Activated CD8-positive, alpha-beta memory T cell treated with anti-CD3 and anti-CD28 coated beads, Interleukin-2, amount 50 U/mL, for 1 hour (primary cell): ENCODE measurements around the gene RNF103.
"Not testable (repeated sequence)": the region's sequence is repeated elsewhere in the genome, so short reads cannot be mapped to it uniquely, and the experiment has no call there.

Experiments
- DNase-seq: peaks from one replicate; pipeline ENCODE4 v3.0.0-alpha.2; 2020; ENCODE audit errors: extremely low read depth

RNF103 gene

GRCh38 chr2:86623494-86624266 is at the start of gene RNF103:
TSS of gene RNF103 (minus strand) at chr2:86623865. CDS start at chr2:86622886, 979 bp downstream.
- DNase-seq, result peak; percentile 76

- DNase-seq, result no peak
Observed at GRCh38 chr2:86673011-86673410, 49.3 kb upstream of the RNF103 start.

DNA sequence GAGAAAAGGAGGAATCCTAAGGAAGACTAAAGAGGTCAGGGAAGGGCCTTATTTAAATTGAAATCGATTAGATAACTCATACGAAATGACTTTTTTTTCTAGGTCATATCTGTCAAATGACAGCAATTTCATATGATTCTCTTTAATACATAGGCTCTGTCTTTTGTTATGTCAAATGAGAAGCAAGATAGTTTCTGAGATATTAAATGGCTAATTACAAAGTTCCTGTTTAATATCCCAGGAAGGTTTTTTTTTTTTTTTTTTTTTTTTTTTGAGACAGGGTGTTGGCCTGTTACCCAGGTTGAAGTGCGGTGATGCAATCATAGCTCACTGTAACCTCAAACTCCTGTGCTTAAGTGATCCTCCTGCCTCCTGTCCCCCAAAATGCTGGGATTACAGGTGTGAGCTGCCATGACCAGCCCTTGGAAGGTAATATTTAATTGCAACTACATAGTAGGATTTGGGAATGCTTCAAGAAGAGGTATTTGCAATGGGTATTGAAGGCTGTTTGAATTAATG is 48.4 kb upstream of the RNF103 start:
- no peak for DNase-seq

DNA sequence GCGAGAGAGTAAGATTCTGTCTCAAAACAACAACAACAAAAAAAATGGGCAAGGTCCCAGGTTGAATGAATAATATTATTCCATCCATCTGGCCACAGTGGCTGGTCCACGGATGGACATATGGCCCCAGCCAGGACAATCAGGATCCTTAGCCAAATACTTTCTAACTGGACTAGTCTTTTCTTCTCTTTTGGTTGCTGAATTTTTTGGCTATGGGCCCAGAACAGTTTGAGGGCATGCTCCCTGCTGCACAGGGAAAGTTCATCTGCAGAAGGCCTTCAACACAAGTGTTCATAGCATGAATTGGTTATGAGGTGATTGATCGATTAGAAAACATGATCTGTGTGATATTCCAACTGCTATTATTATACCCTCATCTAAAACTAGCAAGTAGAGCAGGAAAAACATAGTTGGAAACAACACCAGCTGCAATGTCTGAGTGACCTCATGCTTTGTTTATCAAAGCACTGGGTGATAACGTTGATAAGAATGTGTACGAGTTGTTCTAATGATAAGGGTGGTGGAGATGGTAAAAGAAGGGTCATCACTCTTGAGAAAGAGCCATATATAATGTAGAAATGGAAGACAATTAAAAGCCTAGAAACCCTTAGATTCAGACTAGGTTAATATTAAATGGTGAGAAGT is 47.8 kb upstream of the RNF103 start:
- no peak for DNase-seq

DNA sequence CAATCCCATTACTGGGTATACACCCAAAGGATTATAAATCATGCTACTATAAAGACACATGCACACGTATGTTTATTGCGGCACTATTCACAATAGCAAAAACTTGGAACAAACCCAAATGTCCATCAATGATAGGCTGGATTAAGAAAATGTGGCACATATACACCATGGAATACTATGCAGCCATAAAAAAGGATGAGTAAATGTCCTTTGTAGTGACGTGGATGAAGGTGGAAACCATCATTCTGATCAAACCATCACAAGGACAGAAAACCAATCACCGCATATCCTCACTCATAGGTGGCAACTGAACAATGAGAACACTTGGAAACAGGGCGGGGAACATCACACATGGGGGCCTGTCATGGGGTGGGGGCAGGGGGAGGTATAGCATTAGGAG is 45.7 kb upstream of the RNF103 start:
- DNase-seq, result not testable (repeated sequence)

DNA sequence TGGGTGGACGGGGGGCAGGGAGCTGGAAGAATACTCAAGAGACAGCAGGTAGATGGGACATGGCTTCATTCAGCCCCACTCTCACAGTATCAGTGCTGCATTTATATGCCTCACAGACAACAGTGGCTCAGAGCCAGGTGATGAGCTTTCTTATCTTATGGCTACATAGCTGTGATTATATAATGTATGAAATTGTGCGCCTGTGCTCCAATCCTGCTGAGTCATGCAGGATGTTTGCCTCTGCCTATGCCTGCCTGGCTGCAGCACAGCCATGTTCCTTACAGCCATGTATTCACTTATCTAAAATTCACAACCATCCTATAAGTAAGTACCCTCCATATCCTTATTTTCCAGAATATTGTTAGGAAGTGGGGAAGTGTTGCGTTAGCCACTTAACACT is 37.7 kb upstream of the RNF103 start:
- no peak for DNase-seq

DNA sequence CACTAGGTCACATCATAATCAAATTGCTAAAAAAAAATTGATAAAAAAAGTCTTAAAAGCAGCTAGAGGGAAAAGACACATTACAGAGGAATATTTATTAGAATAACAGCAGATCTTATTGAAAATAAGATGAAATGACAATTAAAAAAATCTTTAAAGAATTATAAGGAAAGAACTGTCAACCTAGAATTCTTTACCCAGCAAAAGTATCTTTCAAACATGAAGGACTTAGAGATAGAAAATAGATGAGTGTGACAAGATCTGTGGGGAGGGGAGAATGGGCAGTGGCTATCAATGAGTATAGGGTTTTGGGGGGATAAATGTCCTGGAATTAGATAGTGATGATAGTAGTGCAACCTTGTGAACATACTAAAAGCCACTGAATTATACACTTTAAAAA is 26.5 kb upstream of the RNF103 start:
- DNase-seq, result no peak

DNA sequence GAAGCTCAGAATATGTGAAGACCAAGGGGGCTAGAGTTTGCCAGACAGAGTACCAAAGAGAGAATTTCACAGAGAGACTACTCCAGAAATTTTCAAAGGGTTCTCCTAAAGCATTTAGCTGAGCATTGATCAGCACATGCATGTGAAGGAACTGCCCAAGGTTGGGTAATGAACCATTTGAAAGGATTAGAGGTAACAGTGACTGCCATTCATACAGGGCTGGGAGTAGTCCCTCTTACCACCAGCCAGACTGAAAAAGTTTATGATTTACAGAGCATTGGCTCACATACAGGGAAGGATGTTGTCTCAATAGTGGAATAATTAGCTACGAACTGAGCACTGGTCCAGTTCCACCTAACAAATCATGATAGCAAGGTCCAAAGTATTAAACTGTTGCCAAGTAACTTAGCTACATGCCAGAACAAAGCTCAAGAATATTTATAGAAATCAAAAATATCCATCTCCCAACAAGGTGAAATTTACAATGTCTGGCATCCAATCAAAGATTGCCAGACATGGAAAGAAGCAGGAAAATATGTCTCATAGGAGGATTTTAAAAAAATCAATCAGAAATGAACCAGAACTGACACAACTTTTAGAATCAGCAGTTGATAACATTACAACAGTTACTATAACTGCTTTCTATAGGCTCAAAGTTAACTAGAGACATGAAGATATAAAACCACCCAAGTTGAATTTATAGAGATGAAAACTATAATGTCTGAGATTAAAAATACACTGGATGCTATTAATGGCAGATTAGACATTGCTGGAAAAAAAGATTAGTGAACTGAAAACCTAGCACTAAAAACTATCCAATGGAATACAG is 25.7 kb upstream of the RNF103 start:
- DNase-seq, result no peak

DNA sequence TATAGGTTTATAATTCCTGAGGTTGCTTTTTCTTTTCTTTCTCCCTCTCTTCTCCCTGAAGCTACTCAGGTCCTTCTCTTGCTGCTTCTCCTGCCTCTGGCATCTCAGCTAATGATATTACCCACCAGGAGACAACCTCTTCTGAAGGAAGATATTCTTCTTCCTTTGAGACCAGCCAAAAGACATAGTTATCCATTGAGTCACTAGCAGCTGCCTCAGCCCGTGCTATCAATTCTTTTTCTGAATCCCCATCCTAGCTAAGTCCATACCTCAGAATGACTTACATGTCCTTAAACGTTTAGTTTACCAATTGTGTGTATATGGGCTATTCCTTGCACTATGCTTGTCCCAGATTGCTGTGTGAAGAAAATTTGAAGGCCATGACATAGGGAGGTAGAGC is 25.0 kb upstream of the RNF103 start:
- no peak for DNase-seq

DNA sequence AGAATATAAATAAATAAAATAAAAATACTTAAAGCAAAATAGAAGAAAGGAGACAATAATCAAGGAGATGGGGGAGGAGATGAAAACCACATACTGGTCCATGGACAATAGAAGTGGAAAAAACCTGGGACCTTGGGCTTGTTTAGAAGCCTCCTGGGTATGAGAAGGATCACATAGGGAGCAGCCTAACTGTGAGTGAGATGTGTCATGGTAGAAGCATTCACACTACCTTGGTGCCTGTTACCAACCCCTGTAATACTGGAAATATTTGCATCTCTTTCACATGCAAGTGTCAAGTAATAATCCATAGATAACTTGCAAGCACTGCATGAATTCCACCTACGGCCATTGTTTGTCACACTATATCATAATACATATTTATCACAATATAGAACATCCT is 23.2 kb upstream of the RNF103 start:
- no peak for DNase-seq

DNA sequence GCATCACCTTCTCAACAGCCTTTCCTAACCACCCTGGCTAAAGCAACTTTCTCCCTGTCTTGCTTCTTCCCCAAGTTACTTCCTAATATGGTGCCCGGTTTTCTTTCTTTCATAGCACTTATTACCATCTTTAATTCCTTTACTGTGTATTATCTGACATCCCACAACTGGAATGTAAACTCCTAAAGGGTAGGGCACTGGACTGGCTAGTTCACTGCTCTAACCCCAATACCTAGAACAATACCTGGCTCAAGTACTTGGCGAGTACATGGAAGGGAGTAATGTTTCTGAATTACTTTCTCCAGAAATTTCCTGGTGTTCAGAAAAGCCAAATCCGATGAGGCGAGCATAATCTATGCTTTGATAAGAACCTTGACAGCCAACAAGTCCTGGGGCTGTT is 22.7 kb upstream of the RNF103 start:
- DNase-seq, result no peak

DNA sequence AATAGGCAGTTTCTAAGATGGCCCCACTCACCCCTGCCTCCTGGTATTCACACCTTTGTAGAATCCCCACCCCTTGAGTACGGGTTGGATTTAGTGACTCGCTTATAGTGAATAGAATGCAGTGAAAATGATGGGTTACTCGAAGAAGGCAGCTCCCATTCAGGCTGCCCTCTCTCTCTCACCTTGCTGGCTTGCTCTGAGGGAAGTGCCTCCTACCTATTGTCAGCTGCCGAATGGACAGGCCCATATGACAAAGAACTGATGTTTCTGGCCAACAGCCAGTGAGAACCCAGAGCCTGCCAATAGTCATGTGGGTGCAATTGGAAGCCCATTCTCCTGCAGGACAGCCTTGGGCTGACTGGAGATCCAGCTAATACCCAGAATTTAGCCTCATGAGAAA is 22.1 kb upstream of the RNF103 start:
- no peak for DNase-seq

DNA sequence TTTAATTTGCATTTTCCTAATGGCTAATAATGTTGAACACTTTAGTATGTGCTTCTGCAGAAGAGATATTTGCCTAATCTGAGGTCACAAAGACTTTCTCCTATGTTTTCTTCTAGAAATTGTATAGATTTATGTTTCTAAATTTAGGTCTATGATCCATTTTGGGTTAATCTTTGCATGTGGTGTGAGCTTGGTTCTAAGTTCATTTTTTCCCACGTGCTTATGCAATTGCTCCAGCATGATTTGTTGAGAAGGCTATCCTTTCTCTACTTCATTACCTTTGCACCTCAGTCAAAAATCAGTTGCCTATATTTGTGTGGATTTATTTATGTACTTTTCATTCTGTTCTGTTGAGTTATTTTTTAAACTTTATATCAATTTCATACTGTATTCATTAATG is 15.0 kb upstream of the RNF103 start:
- DNase-seq, result no peak

DNA sequence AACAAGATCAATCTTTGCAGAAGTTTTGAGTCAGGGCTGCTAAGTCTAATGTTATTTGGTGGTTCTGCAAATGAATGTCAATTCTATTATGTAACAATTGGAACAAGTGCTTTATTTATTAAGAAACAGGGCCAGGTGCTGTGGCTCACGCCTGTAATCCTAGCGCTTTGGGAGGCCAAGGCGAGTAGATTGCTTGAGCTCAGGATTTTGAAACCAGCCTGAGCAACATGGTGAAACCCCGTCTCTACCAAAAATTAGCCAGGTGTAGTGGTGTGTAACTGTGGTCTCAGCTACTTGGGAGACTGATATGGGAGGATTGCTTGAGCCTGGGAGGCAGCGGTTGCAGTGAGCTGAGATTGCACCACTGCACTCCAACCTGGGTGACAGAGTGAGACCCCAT is 13.2 kb upstream of the RNF103 start:
- DNase-seq, result no peak

- no peak for DNase-seq
Observed at GRCh38 chr2:86634352-86634751, 10.7 kb upstream of the RNF103 start.

DNA sequence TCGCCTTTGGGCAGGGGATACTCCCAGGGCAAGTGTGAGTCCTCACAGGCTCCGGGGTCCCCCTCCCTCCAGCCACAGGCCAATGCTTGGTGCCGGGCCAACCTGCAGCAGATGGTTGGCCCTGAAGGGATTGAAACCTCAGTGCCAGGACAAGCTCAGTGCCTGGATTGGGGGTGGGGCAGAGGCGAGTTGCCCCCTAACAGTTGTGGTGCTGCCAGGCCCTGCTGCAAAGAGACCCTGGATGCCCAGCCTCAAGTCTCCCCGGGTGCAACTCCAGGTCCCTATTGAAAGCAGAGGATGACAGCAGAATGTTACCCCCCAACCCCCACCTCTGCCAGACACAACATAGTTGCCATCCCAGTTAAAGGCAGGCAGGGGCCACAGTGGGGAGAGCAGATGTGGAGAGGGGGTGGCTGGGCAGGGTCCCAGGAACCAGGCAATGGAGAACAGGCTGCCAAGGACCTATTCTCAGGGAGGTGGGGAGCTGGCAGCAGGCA is 9.5 kb upstream of the RNF103 start:
- no peak for DNase-seq

DNA sequence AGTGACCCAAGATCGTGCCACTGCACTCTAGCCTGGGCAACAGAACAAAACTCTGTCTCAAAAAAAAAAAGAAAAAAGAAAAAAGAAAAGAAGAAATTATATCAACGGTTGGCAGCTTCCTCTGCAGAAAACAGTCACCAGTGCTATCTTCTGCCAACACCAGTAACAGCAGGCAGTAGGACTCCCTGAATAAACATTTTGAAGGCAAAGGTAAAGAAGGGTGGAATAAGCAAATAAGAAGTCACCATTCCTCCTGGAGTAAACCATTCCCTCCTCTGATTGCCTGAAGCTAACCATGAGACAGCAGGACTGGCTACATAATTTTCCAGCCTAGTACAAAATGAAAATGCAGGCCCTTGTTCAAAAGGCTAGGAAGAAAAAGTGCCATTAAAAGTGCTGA is 9.0 kb upstream of the RNF103 start:
- no peak for DNase-seq

DNA sequence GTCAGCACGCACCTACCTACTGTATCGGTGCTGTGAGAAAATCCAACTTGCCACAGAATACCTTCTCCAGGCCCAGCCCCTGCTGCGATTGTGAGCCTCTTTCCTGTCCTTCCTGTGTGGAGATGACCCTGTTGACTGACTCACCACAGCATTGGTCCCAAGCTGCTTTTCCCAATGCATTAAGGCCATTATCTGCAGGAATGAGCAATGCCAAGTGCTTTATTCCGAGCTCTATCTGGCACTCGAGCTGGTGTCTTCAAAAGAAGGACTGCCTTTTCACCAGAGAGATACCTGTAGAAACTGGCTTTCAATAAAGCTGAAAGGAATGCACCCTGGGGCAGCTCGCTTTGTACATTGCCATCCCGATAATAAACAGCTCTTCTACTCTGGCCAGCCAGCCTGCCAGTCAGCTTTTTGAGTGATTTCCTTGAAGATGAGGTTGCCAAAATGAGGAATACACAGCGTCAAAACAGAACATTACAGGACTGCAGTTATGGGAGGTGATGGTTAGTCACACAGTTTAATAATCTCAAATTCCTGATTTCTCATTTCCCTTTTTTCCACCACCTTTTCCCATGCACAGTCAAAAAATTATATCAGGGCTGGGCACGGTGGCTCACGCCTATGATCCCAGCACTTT is 8.3 kb upstream of the RNF103 start:
- DNase-seq, result no peak

DNA sequence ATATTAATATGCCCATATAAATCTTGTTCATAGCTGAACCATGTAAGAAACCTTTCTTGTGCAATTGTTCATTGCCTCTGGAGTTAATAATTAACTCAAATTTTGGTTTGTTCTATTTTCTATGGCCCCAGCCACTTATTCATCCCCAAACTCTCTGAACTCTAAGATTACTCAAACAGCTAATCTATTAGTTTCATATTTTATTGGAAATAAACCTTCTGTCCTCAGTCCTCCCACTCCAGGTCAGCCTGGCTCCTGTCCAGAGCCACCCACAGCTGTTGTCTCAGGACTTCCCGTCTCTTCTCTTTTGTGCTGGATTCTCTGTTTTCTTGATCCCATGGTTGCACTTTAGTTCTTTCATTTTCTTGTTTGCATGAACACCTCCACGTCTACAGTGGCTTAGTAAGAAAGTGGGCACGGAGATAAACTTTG is 4.4 kb upstream of the RNF103 start:
- no peak for DNase-seq

DNA sequence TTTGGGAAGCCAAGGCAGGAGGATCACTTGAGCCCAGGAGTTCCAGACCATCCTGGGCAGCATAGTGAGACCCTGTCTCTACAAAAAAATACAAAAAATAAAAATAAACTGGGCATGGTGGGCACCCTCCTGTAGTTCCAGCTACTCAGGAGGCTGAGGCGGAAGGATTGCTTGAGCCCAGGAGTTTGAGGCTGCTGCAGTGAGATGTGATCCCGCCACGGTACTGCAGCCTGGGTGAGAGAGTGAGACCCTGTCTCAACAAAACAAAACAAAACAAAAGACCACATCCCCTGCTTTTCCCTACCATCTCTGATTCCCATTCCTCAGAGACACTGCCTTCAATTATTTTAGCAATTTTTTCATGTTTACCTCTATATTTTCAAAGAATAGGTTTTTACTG is 3.9 kb upstream of the RNF103 start:
- DNase-seq, result no peak

- no peak for DNase-seq
Observed at GRCh38 chr2:86625096-86625495, 1.4 kb upstream of the RNF103 start.

- no peak for DNase-seq
Observed at GRCh38 chr2:86624267-86624547, 542 bp upstream of the RNF103 start.
